PC-3 (cell line): ENCODE results near the gene LRCH1. TPM values are rescaled to one million over a fixed set of nuclear protein-coding genes. Genes with fewer than 3 reads are reported as not detected.
A peak's percentile ranks its signal among the peaks of the same experiment; 100 is the strongest.

ENCODE experiments used
- ATAC-seq: fragments of 200-7000 bp; cut with Tn5 transposase; 2 replicates; pipeline ENCODE4 v1.9.1; 2020; ENCODE audit warnings: mild to moderate bottlenecking, moderate library complexity
- BruUV-seq: library from RNA; stranded (reverse); fragments of 400-500 nt; replicated peaks from 2 replicates; lab custom pipeline; 2021; lab: Mats Ljungman, UMichigan
- CTCF ChIA-PET: fragments of 300-600 bp; sonication (Branson Sonifier 250); formaldehyde crosslinking; loops from one replicate; lab custom pipeline; 2022; ENCODE audit warnings: antibody characterized with exemption; lab: Charles Lee
- POLR2A ChIA-PET: fragments of 300-600 bp; sonication (Branson Sonifier 250); formaldehyde crosslinking; loops from one replicate; lab custom pipeline; 2022; ENCODE audit warnings: antibody characterized with exemption; ENCODE audit not compliant: unreplicated experiment; lab: Charles Lee
- DNase-seq: peaks from one replicate; pipeline ENCODE4 v3.0.0-alpha.2; 2015
- H2AFZ ChIP-seq: fragments of 300-600 bp; sonication (generic); 2 replicates; pipeline ENCODE4 v1.6.0; 2016; ENCODE audit warnings: antibody characterized with exemption, low read length
- H3F3A ChIP-seq: fragments of 300-600 bp; sonication (generic); one replicate; pipeline ENCODE4 v1.6.0; 2017; ENCODE audit warnings: antibody characterized with exemption, low read length, control low read depth, mild to moderate bottlenecking; ENCODE audit not compliant: unreplicated experiment
- H3K27ac ChIP-seq: fragments of 300-600 bp; sonication (generic); 2 replicates; pipeline ENCODE4 v1.5.1; 2016; ENCODE audit warnings: mild to moderate bottlenecking, low read length
- H3K27me3 ChIP-seq: fragments of 300-600 bp; sonication (generic); 2 replicates; pipeline ENCODE4 v1.6.1; 2016; ENCODE audit warnings: low read length, mixed read lengths
- H3K36me3 ChIP-seq: fragments of 300-600 bp; sonication (generic); 2 replicates; pipeline ENCODE4 v1.6.1; 2016; ENCODE audit warnings: low read depth, mixed run types, low read length, mixed read lengths
- H3K4me1 ChIP-seq: fragments of 300-600 bp; sonication (generic); 2 replicates; pipeline ENCODE4 v1.5.1; 2016; ENCODE audit warnings: low read length; ENCODE audit not compliant: insufficient read depth
- H3K4me2 ChIP-seq: fragments of 300-600 bp; sonication (generic); 2 replicates; pipeline ENCODE4 v1.6.0; 2016; ENCODE audit warnings: low read length
- H3K4me3 ChIP-seq: fragments of 300-600 bp; sonication (generic); 2 replicates; pipeline ENCODE4 v1.5.1; 2016; ENCODE audit warnings: mild to moderate bottlenecking, low read length, mixed read lengths
- H3K79me2 ChIP-seq: fragments of 300-600 bp; sonication (generic); 2 replicates; pipeline ENCODE4 v1.6.1; 2017; ENCODE audit warnings: low read length, mixed read lengths
- H3K9ac ChIP-seq: fragments of 300-600 bp; sonication (generic); 2 replicates; pipeline ENCODE4 v1.6.0; 2016; ENCODE audit warnings: mild to moderate bottlenecking, low read length
- H3K9me2 ChIP-seq: fragments of 300-600 bp; sonication (generic); replicated peaks from 2 replicates; pipeline ENCODE4 v1.6.1; 2016; ENCODE audit warnings: mixed run types, low read length, mixed read lengths
- H3K9me3 ChIP-seq: fragments of 300-600 bp; sonication (generic); 2 replicates; pipeline ENCODE4 v1.6.1; 2016; ENCODE audit warnings: low read length, mixed read lengths
- H4K20me1 ChIP-seq: fragments of 300-600 bp; sonication (generic); 2 replicates; pipeline ENCODE4 v1.6.1; 2016; ENCODE audit warnings: low read length, mixed read lengths
- EZH2 ChIP-seq: fragments of 300-600 bp; sonication (generic); IDR thresholded peaks from one replicate; pipeline ENCODE4 v1.6.1; 2017; ENCODE audit warnings: antibody characterized with exemption, mild to moderate bottlenecking, low read length; ENCODE audit not compliant: unreplicated experiment
- EZH2phosphoT487 ChIP-seq: fragments of 300-600 bp; sonication (generic); IDR thresholded peaks from 2 replicates; pipeline ENCODE4 v1.6.1; 2018; ENCODE audit warnings: mild to moderate bottlenecking, antibody characterized with exemption, low read length, borderline replicate concordance
- intact Hi-C: fragments of 100-400 bp; cut with micrococcal nuclease; formaldehyde crosslinking; loops from 2 replicates; pipeline ENCODE4 v1.9.0; 2023
- total RNA-seq: library from RNA; depleted of rRNA; stranded (reverse); fragments of >200 nt; gene quantifications from 2 replicates; pipeline ENCODE4 v1.2.3, GENCODE V29; 2014
- TF ChIP-seq, protein P1 (sequence below): fragments of 300-600 bp; sonication (generic); conservative IDR thresholded peaks from 2 replicates; pipeline ENCODE4 v1.5.1; 2017; ENCODE audit warnings: antibody characterized with exemption, low read depth, mild to moderate bottlenecking, low read length

LRCH1 gene
- total RNA-seq, 1 experiment from 2014 or later = 4.3 TPM

DNA sequence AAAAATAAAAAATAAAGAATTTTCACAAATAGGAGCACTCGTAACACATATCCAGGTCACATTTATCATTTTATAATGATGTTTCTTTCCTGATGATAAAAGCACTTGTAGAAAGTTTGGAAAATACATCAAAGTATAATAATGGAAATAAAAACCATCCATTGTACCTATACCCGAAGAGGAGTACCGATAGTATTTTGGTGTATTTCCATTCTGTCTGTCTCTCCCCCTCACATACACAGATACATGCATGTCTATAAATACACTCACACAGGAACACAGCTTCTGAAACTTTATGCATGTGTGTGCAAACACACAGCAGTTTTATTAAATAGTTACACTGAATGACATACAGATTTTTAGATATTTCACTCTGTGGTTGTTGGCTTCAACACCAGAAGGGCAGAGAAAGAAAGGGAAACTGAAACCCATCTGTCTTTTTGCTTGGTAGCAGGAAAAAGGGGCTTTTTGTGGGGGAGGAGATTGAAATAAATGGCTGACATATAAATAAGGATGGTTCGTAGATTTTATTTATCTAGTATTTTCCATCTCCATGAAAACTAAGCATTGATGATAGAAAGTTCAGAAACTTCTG, 114.8 kb downstream of the LRCH1 start:
- Histone ChIP-seq H3K9me3 (no peaks in the 10 kb centered on the region), H2AFZ (no peak overlapping the region), H3K4me2 (peak overlapping the region; percentile 49), H3K4me1 (peaks cover 26% of the 10 kb centered on the region), H4K20me1 (peaks cover 4% of the 10 kb centered on the region; the same call in 1 of the 2 replicates), H3K4me3 (no peak overlapping the region), H3K9me2 (no peaks in the 10 kb centered on the region), H3F3A (peaks cover 3% of the 10 kb centered on the region), H3K79me2 (peaks cover 10% of the 10 kb centered on the region; the same call in 1 of the 2 replicates), H3K36me3 (no peaks in the 10 kb centered on the region), H3K27ac (peak overlapping the region; percentile 41; the same call in 1 of the 2 replicates), H3K9ac (no peak overlapping the region), H3K27me3 (no peaks in the 10 kb centered on the region)
- DNase-seq (no peak), ATAC-seq (no peak)
- intact Hi-C loops = loop anchor here (10.0 kb wide), 1 partner anchor 113 kb away; the partner anchor contains the start of gene LRCH1
- ChIA-PET POLR2A (no interaction called here), CTCF (no interaction called here)
- TF ChIP-seq, protein P1, sequence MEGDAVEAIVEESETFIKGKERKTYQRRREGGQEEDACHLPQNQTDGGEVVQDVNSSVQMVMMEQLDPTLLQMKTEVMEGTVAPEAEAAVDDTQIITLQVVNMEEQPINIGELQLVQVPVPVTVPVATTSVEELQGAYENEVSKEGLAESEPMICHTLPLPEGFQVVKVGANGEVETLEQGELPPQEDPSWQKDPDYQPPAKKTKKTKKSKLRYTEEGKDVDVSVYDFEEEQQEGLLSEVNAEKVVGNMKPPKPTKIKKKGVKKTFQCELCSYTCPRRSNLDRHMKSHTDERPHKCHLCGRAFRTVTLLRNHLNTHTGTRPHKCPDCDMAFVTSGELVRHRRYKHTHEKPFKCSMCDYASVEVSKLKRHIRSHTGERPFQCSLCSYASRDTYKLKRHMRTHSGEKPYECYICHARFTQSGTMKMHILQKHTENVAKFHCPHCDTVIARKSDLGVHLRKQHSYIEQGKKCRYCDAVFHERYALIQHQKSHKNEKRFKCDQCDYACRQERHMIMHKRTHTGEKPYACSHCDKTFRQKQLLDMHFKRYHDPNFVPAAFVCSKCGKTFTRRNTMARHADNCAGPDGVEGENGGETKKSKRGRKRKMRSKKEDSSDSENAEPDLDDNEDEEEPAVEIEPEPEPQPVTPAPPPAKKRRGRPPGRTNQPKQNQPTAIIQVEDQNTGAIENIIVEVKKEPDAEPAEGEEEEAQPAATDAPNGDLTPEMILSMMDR = no peak
- TF ChIP-seq EZH2phosphoT487 = no peak
- no peak for TF ChIP-seq EZH2
- no TSS peak for BruUV-seq

DNA sequence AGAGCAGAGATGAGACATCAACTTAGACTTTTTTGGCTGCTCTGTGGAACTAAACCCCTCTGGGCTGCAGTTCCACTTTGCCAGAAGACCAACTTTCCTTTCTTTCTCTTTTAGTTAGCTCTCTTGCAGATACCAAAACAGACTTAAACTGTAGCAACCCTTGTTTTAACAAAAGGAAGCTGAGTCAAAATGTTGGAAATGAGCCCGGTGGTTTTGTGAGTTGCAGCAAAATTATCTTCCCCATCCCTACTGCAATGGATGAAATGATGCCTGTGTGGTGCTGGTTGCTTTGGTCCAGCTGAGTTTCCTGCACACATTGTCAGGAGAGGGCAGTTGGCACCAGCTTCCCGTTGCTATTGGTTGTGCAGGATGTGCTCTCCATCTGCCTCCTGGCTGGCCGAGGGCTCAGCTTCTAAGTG, 115.3 kb downstream of the LRCH1 start:
- DNase-seq = peak; percentile 62
- peak; percentile 47 for ATAC-seq

More for the DNA sequence above, 115.3 kb downstream of the LRCH1 start:
- ChIA-PET CTCF (no interaction called here), POLR2A (no interaction called here)
- Histone ChIP-seq H3K4me3 (no peak overlapping the region), H3K9me3 (no peaks in the 10 kb centered on the region), H3K9ac (no peak overlapping the region), H3K27me3 (no peaks in the 10 kb centered on the region), H4K20me1 (peaks cover 4% of the 10 kb centered on the region; the same call in 1 of the 2 replicates), H2AFZ (no peak overlapping the region), H3K9me2 (no peaks in the 10 kb centered on the region), H3K4me1 (peaks cover 26% of the 10 kb centered on the region), H3K27ac (peak overlapping the region; percentile 41; the same call in 1 of the 2 replicates), H3K79me2 (peaks cover 10% of the 10 kb centered on the region; the same call in 1 of the 2 replicates), H3K36me3 (no peaks in the 10 kb centered on the region), H3K4me2 (peak overlapping the region; percentile 49), H3F3A (peaks cover 3% of the 10 kb centered on the region)
- intact Hi-C loops = loop anchor here (10.0 kb wide), 1 partner anchor 114 kb away; the partner anchor contains the start of gene LRCH1
- no TSS peak for BruUV-seq
- TF ChIP-seq, protein P1 = no peak
- TF ChIP-seq EZH2phosphoT487 (no peak), EZH2 (no peak)
